ENCODE results near the gene ZMYND8.
"Not testable (repeated sequence)": the region's sequence is repeated elsewhere in the genome, so short reads cannot be mapped to it uniquely, and the experiment has no call there.

Gene ZMYND8

DNA sequence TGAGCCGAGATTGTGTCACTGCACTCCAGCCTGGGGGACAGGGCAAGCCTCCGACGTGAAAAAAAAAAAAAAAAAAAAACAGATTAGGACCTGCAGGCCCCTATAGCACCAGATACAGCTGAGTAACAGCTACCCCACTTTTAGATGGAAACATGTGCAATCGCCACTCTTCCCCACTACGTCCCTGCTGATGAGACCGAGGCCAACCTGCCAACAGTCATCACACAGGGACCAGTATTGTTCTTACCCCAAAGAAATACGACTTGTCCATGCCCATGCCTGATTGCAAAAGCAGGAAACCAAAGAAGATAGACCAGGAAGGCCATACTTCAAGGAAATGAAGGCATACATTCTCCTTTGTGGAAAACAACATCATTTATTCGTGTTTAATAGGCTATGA, 45.8 kb downstream of the ZMYND8 start:
- no peak overlapping the region for H3K4me3 ChIP-seq (ENCODE audit: low read depth, low read length)
- TF ChIP-seq, protein P1, sequence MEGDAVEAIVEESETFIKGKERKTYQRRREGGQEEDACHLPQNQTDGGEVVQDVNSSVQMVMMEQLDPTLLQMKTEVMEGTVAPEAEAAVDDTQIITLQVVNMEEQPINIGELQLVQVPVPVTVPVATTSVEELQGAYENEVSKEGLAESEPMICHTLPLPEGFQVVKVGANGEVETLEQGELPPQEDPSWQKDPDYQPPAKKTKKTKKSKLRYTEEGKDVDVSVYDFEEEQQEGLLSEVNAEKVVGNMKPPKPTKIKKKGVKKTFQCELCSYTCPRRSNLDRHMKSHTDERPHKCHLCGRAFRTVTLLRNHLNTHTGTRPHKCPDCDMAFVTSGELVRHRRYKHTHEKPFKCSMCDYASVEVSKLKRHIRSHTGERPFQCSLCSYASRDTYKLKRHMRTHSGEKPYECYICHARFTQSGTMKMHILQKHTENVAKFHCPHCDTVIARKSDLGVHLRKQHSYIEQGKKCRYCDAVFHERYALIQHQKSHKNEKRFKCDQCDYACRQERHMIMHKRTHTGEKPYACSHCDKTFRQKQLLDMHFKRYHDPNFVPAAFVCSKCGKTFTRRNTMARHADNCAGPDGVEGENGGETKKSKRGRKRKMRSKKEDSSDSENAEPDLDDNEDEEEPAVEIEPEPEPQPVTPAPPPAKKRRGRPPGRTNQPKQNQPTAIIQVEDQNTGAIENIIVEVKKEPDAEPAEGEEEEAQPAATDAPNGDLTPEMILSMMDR (IDR thresholded peaks at IDR 0.05; ENCODE audit: borderline replicate concordance, insufficient read depth, low read depth, low read length) = no peak

DNA sequence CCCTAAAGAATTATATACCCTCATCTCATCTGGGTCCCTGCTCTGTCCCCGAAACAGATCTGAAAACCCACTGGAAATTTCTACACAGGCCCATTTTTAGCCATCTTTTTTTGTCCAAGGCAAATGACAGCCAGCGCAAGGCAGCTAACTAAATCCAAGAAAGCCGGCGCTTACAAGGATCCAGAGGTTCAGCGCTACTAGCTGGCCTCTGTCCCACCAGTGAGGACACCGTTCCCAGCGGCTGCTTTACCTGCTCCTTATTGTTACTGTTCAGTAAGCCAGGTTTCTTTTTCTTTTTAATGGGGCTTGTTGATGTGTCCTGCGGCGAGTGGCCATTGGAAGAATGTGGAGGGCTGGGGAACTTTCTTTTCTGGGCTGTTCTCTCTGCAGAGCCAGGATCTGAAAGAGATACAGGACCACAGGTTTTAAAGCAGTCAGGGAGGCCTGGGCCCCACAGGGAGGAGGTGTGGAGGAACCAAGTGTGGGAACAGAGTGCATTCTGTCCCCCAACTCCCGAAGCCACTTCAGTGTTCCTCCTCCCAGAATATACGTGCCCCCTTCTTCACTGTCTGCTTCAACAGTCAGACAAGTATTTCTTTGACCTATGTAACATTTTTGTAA, 46.6 kb downstream of the ZMYND8 start:
- TF ChIP-seq, protein P1 (IDR thresholded peaks at IDR 0.05; ENCODE audit: borderline replicate concordance, insufficient read depth, low read depth, low read length) = no peak
- no peak overlapping the region for H3K4me3 ChIP-seq (ENCODE audit: low read depth, low read length)

GRCh38 chr20:47309394-47309793, 47.1 kb downstream of the ZMYND8 start:
- no peak overlapping the region for H3K4me3 ChIP-seq (ENCODE audit: low read depth, low read length)
- TF ChIP-seq, protein P1 (IDR thresholded peaks at IDR 0.05; ENCODE audit: borderline replicate concordance, insufficient read depth, low read depth, low read length) = no peak

DNA sequence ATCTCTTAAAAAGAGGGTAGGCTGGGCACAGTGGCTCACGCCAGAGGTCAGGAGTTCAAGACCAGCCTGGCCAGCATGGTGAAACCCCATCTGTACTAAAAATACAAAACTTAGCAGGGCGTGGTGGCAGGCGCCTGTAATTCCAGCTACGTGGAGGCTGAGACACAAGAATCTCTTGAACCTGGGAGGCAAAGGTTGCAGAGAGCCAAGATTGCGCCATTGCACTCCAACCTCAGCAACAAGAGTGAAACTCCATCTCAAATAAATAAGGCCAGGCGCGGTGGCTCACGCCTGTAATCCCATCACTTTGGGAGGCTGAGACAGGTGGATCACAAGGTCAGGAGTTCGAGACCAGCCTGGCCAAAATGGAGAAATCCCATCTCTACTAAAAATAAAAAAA, 48.9 kb downstream of the ZMYND8 start:
- not testable (repeated sequence) for H3K4me3 ChIP-seq (ENCODE audit: low read depth, low read length)

GRCh38 chr20:47306755-47307370, 49.6 kb downstream of the ZMYND8 start:
- H3K4me3 ChIP-seq (ENCODE audit: low read depth, low read length) = no peak overlapping the region
- TF ChIP-seq, protein P1 (IDR thresholded peaks at IDR 0.05; ENCODE audit: borderline replicate concordance, insufficient read depth, low read depth, low read length) = no peak

- TF ChIP-seq, protein P1 (IDR thresholded peaks at IDR 0.05; ENCODE audit: borderline replicate concordance, insufficient read depth, low read depth, low read length) = no peak
- no peak overlapping the region for H3K4me3 ChIP-seq (ENCODE audit: low read depth, low read length)
These were observed 50.4 kb downstream of the ZMYND8 start for GRCh38 chr20:47306095-47306494.

DNA sequence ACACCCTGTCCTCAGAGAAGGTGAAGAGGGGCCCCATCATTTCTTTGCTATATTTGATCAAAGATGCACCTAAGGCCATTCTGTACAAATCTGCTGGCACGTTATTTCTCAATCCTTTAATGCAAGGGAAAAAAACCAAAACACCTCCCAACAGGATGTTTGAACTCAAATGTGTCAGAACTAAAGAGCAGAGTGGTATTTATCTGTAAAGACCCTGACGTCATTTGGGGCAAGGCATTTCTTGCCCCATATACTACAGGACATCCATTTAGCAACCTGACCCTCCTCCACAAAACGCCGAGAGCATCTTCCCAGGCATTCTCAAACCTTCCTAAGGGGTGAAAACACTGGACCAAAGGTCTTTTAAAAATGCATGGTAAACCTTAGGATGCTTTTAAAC, 50.8 kb downstream of the ZMYND8 start:
- no peak overlapping the region for H3K4me3 ChIP-seq (ENCODE audit: low read depth, low read length)
- TF ChIP-seq, protein P1 (IDR thresholded peaks at IDR 0.05; ENCODE audit: borderline replicate concordance, insufficient read depth, low read depth, low read length) = no peak

All from GM12875 (cell line).